ENCODE measurements around the gene MICU1.
"Not testable (repeated sequence)": the region's sequence is repeated elsewhere in the genome, so short reads cannot be mapped to it uniquely, and the experiment has no call there.

Gene MICU1

GRCh38 chr10:72395581-72395980 is 230.3 kb downstream of the MICU1 start:
- in situ Hi-C loops (cut with MboI; ENCODE audit: low sequenced_read_pairs): not testable (repeated sequence)

- in situ Hi-C loops (cut with MboI; ENCODE audit: low sequenced_read_pairs): no loop called here
Observed at GRCh38 chr10:72392571-72392970, 233.3 kb downstream of the MICU1 start.

- in situ Hi-C loops (cut with MboI; ENCODE audit: low sequenced_read_pairs): no loop called here
Observed at GRCh38 chr10:72390764-72391163, 235.1 kb downstream of the MICU1 start.

GRCh38 chr10:72389716-72390115 is 236.2 kb downstream of the MICU1 start:
- in situ Hi-C loops (cut with MboI; ENCODE audit: low sequenced_read_pairs): no loop called here

- in situ Hi-C loops (cut with MboI; ENCODE audit: low sequenced_read_pairs): no loop called here
Observed at GRCh38 chr10:72389014-72389413, 236.9 kb downstream of the MICU1 start.

GRCh38 chr10:72388062-72388461 is 237.8 kb downstream of the MICU1 start:
- in situ Hi-C loops (cut with MboI; ENCODE audit: low sequenced_read_pairs): no loop called here

GRCh38 chr10:72386916-72387586 is 238.8 kb downstream of the MICU1 start:
- in situ Hi-C loops (cut with MboI; ENCODE audit: low sequenced_read_pairs): no loop called here

- in situ Hi-C loops (cut with MboI; ENCODE audit: low sequenced_read_pairs): no loop called here
Observed at GRCh38 chr10:72385724-72386123, 240.2 kb downstream of the MICU1 start.

- in situ Hi-C loops (cut with MboI; ENCODE audit: low sequenced_read_pairs): not testable (repeated sequence)
Observed at GRCh38 chr10:72384982-72385381, 240.9 kb downstream of the MICU1 start.

- in situ Hi-C loops (cut with MboI; ENCODE audit: low sequenced_read_pairs): loop anchor here (10.0 kb wide), 2 partner anchors 185 to 305 kb away; no protein-coding TSS in a partner anchor
Observed at GRCh38 chr10:72379776-72380175, 246.1 kb downstream of the MICU1 start.

- in situ Hi-C loops (cut with MboI; ENCODE audit: low sequenced_read_pairs): loop anchor here (10.0 kb wide), 2 partner anchors 186 to 306 kb away; no protein-coding TSS in a partner anchor
Observed at GRCh38 chr10:72379062-72379461, 246.8 kb downstream of the MICU1 start.

- in situ Hi-C loops (cut with MboI; ENCODE audit: low sequenced_read_pairs): loop anchor here (10.0 kb wide), 2 partner anchors 189 to 309 kb away; no protein-coding TSS in a partner anchor
Observed at GRCh38 chr10:72375585-72375984, 250.3 kb downstream of the MICU1 start.

- in situ Hi-C loops (cut with MboI; ENCODE audit: low sequenced_read_pairs): loop anchor here (10.0 kb wide), 2 partner anchors 190 to 310 kb away; no protein-coding TSS in a partner anchor
Observed at GRCh38 chr10:72375173-72375572, 250.7 kb downstream of the MICU1 start.

GRCh38 chr10:72370201-72370722 is 255.6 kb downstream of the MICU1 start:
- in situ Hi-C loops (cut with MboI; ENCODE audit: low sequenced_read_pairs): loop anchor here (10.0 to 25.0 kb wide), 3 partner anchors 195 to 692 kb away; no protein-coding TSS in a partner anchor

- in situ Hi-C loops (cut with MboI; ENCODE audit: low sequenced_read_pairs): loop anchor here (10.0 to 25.0 kb wide), 2 partner anchors 467 to 695 kb away; no protein-coding TSS in a partner anchor
Observed at GRCh38 chr10:72367301-72367960, 258.4 kb downstream of the MICU1 start.

GRCh38 chr10:72365106-72365895 is 260.6 kb downstream of the MICU1 start:
- in situ Hi-C loops (cut with MboI; ENCODE audit: low sequenced_read_pairs): loop anchor here (10.0 to 25.0 kb wide), 2 partner anchors 470 to 697 kb away; no protein-coding TSS in a partner anchor

GRCh38 chr10:72364239-72364777 is 261.6 kb downstream of the MICU1 start:
- in situ Hi-C loops (cut with MboI; ENCODE audit: low sequenced_read_pairs): loop anchor here (10.0 to 25.0 kb wide), 2 partner anchors 470 to 698 kb away; no protein-coding TSS in a partner anchor

- in situ Hi-C loops (cut with MboI; ENCODE audit: low sequenced_read_pairs): loop anchor here (25.0 kb wide), 1 partner anchor 705 kb away; no protein-coding TSS in a partner anchor
Observed at GRCh38 chr10:72356987-72357386, 268.9 kb downstream of the MICU1 start.

- in situ Hi-C loops (cut with MboI; ENCODE audit: low sequenced_read_pairs): loop anchor here (25.0 kb wide), 1 partner anchor 706 kb away; no protein-coding TSS in a partner anchor
Observed at GRCh38 chr10:72356115-72356514, 269.8 kb downstream of the MICU1 start.

- in situ Hi-C loops (cut with MboI; ENCODE audit: low sequenced_read_pairs): loop anchor here (25.0 kb wide), 1 partner anchor 707 kb away; no protein-coding TSS in a partner anchor
Observed at GRCh38 chr10:72355214-72355555, 270.7 kb downstream of the MICU1 start.

All from HL-60/S4 (cell line).